HG03439 (cell line): Measurements from ENCODE around the gene PTEN.
A peak's percentile ranks its signal among the peaks of the same experiment; 100 is the strongest.
"Not testable (repeated sequence)": the region's sequence is repeated elsewhere in the genome, so short reads cannot be mapped to it uniquely, and the experiment has no call there.

ENCODE experiments used
- ATAC-seq: cut with Tn5 transposase; IDR thresholded peaks from one replicate; pipeline ENCODE4 v1.9.1; 2021; ENCODE audit warnings: mild to moderate bottlenecking, moderate library complexity; ENCODE audit not compliant: unreplicated experiment

PTEN gene

GRCh38 chr10:87863053-87863943, at the start of gene PTEN, which contains the start of gene KLLN:
TSS of gene PTEN (plus strand) at chr10:87863625. CDS start at chr10:87864470, 845 bp downstream.
TSS of gene KLLN (minus strand) at chr10:87863533. CDS start at chr10:87862487, 1,046 bp downstream.
- ATAC-seq = peak; percentile 38

DNA sequence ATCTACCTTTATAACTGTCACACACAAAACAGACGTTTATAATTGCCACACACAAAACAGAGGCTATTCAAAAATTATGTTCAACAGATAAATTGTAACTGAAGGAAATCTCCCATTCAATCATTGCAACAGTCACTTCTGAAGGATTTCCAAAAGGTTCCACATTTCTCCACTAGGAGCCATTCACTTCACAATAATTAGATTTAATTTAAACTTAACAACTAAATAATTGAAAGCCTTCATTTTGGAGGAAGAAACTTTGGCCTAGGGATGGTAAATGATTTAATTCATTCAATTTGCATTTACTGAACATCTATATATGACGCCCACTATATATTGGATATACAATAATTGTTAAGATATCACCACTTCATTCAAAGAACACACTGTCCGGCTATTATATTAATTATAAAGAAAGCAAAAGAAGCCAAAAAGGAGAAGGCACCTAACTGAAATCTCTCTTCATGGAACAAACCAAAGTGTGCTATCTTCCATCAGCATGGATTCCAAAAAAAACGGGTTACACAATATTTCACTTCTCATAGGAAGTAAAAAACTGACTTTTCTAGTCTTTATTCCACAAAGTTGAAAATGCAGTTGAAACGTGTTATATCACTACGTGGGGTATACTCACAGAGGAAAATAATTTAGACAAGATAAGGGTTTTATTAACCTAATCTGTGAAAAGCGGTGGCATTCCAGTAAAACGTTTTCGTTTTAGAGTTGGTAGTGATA, 47.1 kb upstream of the PTEN start:
- ATAC-seq = no peak

GRCh38 chr10:87816898-87817608, 46.4 kb upstream of the PTEN start:
- no peak for ATAC-seq

DNA sequence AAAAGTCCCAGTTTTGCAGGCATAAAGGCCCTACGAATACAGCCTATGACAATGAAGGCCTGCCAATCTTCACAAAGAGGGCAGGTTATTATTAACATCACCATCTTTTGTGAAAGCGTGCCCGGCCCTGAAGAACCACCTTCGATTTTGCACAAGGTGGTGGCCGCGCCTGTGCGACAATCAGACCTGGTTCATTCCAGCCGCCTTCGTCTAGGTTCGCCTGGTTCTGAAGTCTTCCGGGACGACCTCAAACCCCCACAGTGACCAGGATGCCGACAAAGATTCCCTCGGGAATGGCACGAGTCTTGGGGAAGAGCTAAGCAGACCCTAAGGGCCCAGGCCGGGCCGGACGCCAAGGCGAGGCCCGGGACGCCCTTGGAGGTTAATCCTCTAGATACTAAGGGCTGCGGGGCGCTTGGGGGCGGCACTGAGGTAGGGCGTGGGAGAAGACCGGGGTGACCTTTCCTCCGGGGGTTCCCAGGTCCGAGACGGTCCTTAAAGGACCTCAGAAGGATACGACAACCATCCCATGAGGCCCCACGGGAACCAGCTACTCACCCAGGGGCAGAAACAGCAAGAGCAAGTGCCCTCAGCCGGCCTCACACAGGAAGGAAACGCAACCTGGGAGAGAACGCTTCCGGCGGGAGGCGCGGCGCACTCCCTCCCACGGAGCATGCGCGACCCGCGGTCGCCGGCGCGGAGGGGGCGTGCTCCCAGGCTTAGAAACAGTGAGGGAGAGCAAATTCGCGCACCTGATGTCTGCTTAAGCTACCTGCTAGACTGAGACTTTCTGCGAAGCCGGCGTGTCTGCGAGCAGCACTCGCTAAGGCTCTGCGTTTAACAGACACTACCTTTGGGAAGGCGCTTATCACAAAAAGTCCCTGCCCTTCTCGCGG, 45.6 kb upstream of the PTEN start, which contains the start of gene ATAD1:
Gene ATAD1 (minus strand): TSS at position 618 of the 896 bp plus-strand sequence. CDS start 3,627 bp downstream, outside the sequence.
- peak; percentile 66 for ATAC-seq

DNA sequence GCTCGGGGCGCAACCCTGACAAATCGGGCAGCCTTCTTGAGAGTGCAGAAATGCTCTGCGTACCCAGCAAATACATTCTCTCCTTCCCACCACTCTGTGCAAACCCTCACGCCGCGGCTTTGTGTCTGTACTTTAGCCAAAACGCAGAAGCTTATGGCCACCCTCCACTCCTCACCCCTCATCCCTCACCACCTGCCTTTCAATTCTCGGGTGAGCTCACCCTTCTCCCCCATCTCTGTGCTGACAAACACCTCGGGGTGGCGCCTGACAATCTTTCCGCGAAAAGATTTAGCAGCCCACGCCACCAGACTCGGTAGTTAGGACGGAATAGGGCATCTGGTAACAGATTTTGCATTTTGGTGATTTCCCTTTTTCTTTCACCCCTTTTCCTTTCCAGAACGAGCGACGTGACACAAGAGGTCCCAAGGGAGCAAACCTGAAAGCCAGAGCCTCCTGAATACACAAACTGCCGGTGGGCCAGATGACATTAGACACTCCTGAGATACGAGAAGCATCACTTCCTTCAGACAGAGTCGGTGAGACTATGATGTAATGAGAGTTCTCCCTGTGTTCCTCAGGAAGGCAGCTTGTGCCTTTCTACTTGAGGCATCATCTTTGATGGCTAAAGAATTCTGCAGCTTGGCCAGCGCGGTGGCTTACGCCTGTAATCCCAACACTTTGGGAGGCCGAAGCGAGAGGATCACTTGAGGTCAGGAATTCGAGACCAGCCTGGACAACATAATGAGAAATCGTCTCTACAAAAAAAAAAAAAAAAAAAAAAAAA, 44.7 kb upstream of the PTEN start:
- peak; percentile 51 for ATAC-seq

- ATAC-seq = no peak
Observed at GRCh38 chr10:87819289-87819585, 44.2 kb upstream of the PTEN start.

DNA sequence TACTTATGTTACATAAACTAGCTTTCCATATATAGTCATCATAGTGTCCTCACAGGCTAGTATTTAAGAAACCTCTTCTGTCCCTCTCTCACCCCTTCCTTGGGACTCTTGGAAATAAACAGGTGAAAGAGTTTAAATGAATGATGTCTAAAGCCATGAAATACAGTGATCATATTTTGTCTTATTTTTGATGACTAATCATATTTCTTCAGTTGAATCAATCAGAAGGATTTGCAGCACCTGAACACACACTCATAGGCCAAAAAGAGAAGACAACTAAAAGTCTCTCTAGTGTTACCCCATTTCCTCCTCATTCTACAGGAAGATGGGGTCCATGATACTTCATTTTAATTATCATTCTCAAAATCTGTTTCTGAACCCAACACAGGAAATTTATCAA, 36.8 kb upstream of the PTEN start:
- ATAC-seq = no peak

DNA sequence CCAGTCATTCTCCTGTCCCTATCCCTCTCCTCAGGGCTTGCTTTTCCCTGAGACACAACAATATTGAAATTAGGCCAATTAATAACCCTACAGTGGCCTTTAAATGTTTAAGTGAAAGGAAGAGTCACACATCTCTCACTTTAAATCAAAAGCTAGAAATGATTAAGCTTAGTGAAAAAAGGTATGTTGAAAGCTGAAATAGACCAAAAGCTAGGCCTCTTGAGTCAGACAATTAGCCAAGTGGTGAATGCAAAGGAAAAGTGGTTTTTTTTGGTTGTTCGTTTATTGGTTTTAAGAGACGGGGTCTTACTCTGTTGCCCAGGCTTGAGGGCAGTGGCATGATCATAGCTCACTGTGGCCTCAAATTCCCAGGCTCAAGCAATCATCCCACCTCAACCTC, 35.7 kb upstream of the PTEN start:
- ATAC-seq = no peak

DNA sequence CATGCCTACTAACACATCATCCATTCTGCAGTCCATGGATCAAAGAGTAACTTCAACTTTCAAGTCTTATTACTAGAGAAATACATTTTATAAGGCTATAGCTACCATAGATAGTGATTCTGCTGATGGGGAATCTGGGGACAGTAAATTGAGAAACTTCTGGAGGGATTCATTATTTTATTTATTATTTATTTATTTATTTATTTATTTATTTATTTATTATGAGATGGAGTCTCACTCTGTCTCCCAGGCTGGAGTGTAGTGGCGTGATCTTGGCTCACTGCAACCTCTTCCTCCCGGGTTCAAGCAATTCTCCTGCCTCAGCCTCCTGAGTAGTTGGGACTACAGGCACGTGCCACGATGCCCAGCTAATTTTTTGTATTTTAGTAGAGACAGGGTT, 34.4 kb upstream of the PTEN start:
- not testable (repeated sequence) for ATAC-seq

DNA sequence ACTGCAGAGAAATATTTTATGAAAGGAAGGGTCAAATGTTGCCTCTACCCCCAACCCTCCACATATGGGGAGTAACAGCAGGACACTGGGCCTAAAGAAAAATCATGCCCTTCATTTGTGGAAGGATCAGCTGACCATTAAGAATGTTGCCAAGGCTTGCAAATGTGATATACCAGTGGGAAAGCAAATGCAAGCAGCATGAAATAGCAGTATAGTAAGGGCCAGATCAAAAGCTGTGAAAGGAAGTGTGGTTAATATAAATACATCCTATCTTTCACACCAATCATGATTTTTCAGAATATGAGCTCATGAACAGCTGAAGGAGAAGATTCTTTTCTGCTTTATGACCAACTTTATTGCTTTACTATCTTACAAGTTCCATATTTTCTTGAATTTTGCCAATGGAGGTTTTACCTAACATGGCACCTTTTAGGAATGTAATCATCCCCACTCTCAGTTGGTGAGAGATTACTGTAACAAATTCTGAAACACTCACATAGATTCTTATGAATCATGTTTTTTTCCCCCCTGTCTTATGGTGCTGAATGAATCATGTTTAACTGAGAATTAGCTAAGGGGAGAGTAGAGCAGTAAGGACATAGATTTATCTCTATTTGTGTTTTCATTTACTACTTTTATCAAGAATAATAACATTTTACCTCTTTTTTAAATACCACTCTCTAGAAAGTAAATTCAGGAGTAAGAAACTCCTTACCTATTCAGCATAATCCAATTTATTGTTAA, 33.3 kb upstream of the PTEN start:
- ATAC-seq = no peak

DNA sequence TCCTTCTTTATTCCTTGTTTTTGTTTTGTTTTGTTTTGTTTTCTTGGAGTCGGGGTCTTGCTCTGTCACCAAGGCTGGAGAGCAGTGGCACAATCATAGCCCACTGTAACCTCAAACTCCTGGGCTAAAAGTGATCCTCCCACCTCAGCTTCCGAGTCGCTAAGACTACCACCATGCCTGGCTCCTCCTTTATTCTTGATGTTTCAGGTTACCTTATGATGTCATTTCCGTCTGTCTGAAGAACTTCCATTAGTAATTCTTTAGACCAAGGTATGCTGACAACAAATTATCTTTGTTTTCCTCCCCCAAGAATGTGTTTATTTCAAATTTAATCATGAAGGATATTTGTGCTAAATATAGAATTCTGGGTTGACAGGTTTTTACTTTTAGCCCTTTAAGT, 27.3 kb upstream of the PTEN start:
- no peak for ATAC-seq

DNA sequence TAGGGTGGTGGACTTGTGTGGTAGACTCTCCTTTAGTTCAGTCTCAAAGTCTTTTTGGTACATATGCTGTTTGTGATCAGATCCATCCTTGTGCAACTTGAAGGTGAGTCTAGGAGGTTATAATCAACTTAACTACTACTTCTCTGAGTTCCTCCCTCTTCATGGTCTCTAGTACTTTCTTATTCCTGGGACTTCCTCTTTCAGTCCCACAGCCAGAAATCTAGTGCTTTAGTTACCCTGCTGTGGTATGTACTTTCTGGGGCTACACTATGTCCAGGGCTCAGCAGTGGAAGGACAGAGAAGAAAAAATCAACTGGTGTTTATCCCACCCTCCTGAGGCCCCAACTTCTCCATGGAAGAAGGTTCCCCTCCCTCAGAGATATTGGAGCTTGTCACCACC, 26.0 kb upstream of the PTEN start:
- no peak for ATAC-seq

DNA sequence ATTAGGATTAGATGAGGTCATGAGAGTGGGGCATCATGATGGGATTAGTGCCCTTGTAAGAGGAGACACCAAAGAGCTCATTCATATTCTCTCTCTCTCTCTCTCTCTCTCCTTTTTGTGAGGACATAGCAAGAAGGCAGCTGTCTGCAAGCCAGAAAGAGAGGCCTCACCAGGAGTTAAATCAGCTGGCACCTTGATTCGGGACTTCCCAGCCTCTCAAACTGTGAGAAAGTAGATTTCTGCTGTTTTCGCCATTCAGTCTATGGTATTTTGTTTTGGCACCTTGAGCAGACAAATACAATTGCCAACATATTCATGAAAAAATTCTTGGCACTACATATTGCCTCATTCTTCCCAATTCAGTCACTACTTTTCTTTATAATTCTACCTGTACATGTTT, 24.8 kb upstream of the PTEN start:
- ATAC-seq = no peak

DNA sequence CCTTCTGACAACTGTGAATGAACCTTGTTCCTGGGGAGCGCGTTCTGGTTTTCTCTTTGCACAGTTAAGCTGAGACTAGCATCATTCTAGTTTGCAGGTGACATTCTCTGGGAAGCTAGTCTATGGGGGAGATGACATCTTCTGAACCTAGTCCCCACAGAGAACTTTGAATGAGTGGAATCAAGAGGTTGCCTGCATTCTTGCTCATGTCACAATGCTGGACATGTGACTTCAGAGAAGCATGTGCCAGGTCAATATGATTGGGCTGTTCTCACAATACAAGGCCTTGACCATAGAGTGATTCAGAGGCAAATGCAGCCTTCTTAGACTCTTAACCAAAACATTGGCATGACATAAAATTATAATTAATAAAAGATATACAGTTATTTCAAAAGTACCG, 22.2 kb upstream of the PTEN start:
- no peak for ATAC-seq

- ATAC-seq = no peak
Observed at GRCh38 chr10:87842220-87842641, 21.2 kb upstream of the PTEN start.

DNA sequence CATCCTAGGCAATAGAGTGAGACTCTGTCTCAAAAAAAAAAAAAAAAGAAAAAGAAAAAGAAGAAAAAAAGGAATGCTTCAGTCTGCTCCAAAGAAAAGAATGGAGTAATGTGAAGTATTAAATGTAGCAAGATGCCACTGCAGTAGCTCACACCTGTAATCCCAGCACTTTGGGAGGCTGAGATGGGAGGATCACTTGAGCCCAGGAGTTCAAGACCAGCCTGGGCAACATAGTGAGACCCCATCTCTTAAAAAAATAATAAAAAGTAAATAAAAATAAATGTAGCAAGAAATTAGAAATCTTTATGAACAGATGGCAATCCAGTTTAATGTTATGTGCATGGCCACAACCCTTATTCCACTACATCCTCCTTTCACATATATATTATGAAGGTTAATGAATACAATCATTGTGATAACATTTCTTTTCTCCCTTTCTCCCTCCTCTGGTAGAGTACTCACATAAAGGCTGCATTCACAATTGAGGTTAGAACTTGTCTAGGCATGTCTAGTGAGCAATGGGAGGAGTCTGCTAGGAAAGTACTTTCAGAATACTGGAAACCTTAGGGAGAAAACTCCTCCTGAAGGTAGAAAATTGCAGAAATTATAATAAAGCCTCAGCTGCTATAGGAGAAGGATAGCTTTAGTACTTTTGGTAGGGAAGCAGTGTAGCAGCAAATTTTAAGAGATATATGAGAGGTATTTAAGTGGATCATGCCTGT, 20.5 kb upstream of the PTEN start:
- ATAC-seq = no peak

DNA sequence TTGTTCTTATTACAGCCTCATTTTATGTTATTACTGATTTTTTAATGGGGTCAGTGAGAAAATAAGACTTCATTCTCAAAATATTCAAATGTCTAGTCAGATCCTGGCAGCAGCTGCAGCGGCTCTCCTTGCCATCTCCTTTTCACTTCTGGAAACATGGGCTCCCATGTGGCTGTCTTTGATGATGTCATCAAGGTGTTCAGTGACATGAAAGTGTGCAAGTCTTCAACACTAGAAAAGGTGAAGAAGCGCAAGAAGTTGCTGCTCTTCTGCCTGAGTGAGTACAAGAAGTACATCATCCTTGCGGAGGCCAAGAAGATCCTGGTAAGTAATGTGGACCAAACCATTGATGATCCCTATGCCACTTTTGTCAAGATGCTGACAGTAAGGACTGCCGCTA, 19.7 kb upstream of the PTEN start:
- ATAC-seq = no peak
